IPS-NIHi11 (cell line): ENCODE measurements around the gene CLEC4F.

ENCODE experiments used
- DNase-seq: peaks from one replicate; pipeline ENCODE4 v3.0.0; 2012; ENCODE audit warnings: mixed read lengths, low spot score

Gene CLEC4F

GRCh38 chr2:70785137-70785911 lies 35.1 kb downstream of the CLEC4F start:
- peak; percentile 47 for DNase-seq

- DNase-seq, result no peak
Observed at GRCh38 chr2:70784320-70784719, 36.1 kb downstream of the CLEC4F start.

GRCh38 chr2:70779911-70780545 lies 40.4 kb downstream of the CLEC4F start:
- DNase-seq, result no peak

GRCh38 chr2:70779491-70779890 lies 40.9 kb downstream of the CLEC4F start:
- DNase-seq, result no peak

GRCh38 chr2:70778676-70779075 lies 41.7 kb downstream of the CLEC4F start:
- no peak for DNase-seq

- no peak for DNase-seq
Observed at GRCh38 chr2:70777450-70777849, 42.9 kb downstream of the CLEC4F start.

- no peak for DNase-seq
Observed at GRCh38 chr2:70776266-70776665, 44.1 kb downstream of the CLEC4F start.

GRCh38 chr2:70775141-70775540 lies 45.3 kb downstream of the CLEC4F start:
- DNase-seq, result no peak

GRCh38 chr2:70772486-70773155 lies 47.8 kb downstream of the CLEC4F start:
- no peak for DNase-seq

- no peak for DNase-seq
Observed at GRCh38 chr2:70771446-70771845, 49.0 kb downstream of the CLEC4F start.

- DNase-seq, result no peak
Observed at GRCh38 chr2:70769450-70769849, 50.9 kb downstream of the CLEC4F start.

DNA sequence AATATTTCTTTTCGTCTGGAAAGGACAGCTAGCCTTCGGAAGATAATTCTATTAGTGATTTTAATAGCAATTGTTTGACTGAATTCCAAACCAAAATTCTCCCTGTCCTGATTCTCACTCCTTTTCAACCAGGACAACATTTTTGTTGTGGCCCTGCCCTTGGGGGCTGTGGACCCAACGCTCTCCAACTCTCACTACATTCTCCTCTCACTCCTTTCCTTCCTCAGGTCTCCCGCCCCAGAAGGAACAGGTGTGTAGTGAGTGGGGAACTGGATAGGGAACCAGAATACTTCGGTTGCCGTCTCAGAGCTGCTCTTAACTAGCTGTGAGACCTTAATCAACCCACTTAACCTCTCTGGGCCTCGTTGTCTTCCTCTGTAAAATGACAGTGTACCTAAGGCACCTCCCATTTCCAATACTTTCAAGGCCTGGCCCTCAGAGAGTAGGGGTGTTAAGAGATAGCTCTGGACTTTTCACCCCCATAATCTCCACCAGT lies 51.8 kb downstream of the CLEC4F start:
- no peak for DNase-seq

DNA sequence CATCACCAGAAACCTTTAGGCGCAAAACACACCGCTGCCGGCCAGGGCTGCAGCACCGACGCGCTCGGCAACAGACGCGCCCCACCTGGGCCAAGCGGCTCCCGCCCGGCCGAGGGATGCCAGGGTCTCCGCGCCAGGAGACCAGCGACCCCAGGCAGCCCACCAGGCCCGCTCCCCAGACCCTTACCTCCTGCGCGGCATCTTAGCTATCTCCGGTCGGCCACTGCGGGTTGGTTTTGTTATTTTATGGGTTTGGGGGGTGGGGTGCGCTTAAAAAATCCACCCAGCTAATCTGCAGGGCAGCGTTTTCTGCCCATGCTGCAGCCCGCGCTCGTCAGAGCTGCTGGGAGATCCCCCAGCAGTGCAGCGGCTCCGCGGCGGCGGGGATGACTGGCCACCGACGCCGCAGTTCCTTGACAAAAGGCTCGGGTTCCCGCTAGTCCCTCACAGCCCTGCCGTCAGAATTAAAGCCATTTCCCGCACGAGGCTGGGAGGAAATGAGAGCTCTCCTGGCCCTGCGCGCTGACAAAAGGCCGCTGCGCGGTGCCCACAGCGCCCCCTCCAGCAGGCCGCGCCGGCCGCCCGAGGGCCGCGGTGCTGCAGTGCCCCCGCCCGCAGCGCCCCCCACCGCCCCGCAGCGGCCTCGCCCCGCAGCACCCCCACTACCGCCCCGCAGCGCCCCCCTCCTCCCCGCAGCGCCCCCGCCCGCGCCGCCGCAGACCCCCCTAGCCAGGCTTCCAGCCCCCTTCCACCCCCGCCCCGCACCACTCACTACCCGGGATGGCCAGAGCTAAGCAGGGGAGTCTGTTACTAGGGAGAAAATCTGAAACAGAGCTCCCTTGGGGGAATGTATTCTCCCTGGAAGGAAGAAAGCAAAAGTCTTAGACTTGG lies 52.5 kb downstream of the CLEC4F start, which contains the start of gene ADD2:
Gene ADD2, minus strand, starts transcription at position 502 of the 891 bp plus-strand sequence. CDS start 61,792 bp downstream, outside the sequence.
- DNase-seq, result peak; percentile 90

DNA sequence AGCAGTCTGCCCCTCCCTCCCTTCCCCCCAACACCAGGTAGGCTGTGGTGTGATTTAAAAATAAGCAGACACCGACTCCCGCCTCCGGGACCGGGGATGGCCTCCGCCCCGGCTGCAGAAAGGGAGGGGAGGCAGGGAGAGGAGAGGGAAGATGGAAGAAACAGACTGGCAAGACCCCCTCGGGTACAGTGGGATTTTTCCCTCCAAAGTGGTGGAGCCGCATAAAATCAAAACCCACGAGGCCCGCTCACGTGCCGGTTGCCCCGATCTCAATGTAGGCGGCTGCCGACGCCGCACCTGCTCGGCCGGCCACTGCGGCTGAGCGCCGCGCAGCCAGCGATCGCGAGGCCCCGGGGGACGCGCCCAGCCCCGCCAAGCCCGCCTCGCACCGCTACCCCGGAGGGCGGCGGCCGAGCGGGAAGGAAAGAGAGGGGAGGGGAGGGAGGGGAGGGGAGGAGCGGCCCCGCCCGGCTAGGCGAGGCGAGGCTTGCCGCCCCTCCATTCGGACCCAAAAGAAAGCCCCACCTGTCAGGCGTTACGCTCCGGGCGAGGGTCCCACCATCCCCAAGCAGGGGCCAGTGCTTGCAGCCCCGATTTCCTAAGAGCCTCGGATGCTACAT lies 53.2 kb downstream of the CLEC4F start:
- DNase-seq, result peak; percentile 77

DNA sequence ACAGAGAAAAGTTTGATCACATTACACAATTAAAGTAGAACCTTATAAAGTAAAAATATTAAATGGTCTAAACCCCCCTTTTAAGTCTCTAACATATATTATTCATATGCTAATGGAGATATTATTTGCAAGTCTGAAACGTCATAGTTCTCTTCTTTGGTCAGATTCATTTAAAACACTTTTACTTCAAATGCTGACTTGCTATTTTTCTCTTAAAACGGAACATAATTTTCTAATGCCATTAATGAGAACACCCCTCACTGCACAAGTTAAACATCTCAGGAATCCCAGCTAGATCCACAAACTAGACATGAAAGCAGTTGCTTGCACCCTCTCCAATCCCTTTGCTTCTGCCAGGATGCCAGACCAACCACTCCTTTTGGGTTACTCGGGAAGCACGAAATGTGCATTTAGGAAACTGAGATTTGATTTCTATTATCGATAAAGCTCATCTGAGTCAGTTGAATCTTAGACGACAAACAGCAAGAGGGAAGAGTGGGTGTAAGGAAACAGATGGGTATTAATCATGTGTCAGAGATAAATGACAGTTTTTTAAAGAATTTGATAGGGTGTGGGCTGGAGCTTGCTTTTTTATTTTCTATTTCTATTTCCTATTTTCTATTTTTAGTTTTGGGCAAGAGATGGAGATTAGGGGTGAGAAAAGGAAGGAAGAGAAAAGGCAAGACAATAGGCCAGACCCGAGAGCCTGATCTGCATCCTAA lies 53.9 kb downstream of the CLEC4F start:
- no peak for DNase-seq

- DNase-seq, result no peak
Observed at GRCh38 chr2:70765507-70765906, 54.9 kb downstream of the CLEC4F start.

DNA sequence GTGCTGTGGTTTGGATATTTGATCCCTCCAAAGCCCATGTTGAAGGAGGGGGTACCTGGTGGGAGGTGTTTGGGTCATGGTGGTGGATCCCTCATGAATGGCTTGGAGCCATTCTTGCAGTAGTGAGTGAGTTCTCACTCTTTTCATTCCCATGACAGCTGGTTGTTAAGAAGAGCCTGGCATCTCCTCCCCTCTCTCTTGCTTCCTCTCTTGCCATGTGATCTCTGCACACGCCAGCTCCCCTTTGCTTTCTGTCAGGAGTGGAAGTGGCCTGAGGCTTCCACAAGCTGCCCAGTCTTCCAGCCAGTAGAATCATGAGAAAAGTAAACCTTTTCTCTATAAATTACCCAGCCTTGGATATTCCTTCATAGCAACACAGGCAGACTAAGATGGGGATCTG lies 61.0 kb downstream of the CLEC4F start:
- no peak for DNase-seq
